Myocyte (in vitro differentiated cells): ENCODE results near the gene APBA2. TPM values are rescaled to one million over a fixed set of nuclear protein-coding genes. Genes with fewer than 3 reads are reported as not detected.
"Not testable (repeated sequence)": the region's sequence is repeated elsewhere in the genome, so short reads cannot be mapped to it uniquely, and the experiment has no call there.

ENCODE experiments used
- DNase-seq: peaks from one replicate; pipeline ENCODE4 v3.0.0-alpha.2; 2012; ENCODE audit warnings: low read depth
- total RNA-seq: library from RNA; depleted of rRNA; stranded (reverse); fragments of >200 nt; gene quantifications from 2 replicates; pipeline ENCODE4 v1.2.3, GENCODE V29; 2014

APBA2 gene
- total RNA-seq, 1 donor from 2014 or later: not detected

GRCh38 chr15:28876845-28877185, 9.0 kb upstream of the APBA2 start:
- DNase-seq: no peak

DNA sequence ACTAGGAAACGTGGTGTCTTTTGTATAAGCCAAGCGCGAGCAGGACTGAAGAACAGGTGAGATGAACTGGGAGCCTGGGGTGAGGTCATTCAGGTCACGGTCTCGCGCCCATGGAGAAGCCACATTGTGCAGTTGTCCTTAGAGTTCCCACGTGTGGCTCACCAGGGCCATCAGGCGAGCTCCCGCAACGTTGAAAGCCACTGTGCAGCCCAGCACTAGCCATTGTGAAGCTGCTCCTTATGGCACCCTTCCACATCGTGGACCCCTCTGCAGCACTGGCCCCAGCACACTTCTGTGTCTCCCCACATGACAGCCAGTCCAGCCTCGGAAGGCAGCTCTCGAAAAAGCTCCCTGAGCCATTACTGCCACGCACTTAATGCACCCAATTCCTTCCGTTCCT, 7.6 kb upstream of the APBA2 start:
- DNase-seq: no peak

DNA sequence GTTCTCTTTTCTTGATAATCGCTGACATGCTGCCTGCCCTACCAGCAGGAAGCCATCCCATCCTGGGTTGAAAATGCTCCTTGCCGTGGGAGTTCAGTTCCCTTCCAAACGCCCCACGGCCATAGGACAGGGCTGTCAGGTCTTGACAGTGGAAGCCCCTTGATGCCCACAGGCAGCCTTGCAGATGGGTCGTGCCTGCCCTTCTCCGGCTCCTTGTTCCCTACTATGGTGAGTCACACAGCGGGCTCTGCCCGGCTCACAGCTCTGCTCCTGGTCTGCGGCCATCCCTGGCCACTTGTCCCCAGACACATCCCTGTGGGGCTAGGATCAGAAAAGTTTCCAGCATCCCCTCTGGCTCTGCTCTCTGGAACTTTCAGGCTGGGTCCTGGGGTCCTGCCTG, 6.2 kb upstream of the APBA2 start:
- DNase-seq: no peak

DNA sequence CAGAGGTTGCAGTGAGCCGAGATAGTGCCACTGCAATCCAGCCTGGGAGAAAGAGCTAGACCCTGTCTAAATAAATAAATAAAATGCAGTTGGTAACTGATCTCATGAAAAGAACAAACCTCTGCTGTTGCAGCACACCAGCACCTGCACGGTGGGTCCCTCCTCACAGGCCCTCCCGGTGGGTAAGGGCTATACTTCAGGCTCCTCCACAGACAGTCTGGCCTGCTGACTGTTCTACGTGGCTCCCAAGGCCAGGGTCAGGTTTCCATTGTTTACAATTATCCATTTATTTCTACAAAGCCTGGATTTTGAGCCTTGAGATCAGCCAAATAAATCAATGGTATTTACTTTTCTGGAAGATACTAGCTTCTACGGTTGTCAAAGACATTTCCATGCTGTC, 5.1 kb upstream of the APBA2 start:
- no peak for DNase-seq

- DNase-seq: no peak
Observed at GRCh38 chr15:28881170-28881569, 4.6 kb upstream of the APBA2 start.

- DNase-seq: no peak
Observed at GRCh38 chr15:28881600-28881999, 4.2 kb upstream of the APBA2 start.

DNA sequence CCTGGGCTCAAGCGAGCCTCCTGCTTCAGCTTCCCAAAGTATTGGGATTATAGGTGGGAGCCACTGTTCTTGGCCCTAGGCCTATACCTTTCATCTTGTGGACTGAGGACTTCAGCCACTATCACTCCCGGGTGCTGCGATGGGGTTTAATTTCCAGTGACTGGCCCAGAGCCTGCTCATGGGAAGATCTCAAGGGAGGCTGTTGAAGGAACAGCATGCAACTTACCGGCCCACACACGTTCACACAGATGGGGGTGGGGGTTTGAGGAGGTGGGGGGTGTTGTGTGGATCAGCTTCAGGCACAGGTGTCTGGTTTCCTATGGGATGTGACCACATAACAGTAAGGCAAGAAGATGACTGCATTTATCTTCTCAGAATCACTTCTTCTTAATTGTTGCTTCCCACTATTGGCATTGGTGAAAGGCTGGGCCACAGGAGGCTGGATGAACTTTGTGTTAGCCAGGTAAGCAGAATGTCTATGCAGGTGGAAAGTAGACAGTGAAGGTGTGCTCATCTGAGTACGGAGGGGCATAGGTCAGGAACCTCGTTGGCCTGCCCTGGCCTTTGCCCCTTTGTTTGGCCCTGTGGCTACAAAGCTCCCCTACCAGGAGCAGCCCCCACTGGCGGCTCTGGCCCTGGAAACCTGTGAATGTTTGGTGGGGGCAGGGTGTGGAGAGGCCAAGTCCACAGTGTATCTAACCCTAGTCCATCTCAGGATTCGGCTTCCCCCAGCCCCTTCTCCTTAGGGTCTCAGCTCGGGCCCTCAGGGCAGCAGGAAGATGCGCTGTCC, 1.4 kb upstream of the APBA2 start:
- DNase-seq: no peak

- no peak for DNase-seq
Observed at GRCh38 chr15:28885128-28885629, 595 bp upstream of the APBA2 start.

GRCh38 chr15:28886431-28887338, 911 bp downstream of the APBA2 start:
- DNase-seq: no peak

GRCh38 chr15:28887339-28888174, 1.8 kb downstream of the APBA2 start:
- DNase-seq: no peak

- no peak for DNase-seq
Observed at GRCh38 chr15:28888302-28888894, 2.6 kb downstream of the APBA2 start.

GRCh38 chr15:28888900-28889299, 3.1 kb downstream of the APBA2 start:
- DNase-seq: no peak

GRCh38 chr15:28889346-28889745, 3.6 kb downstream of the APBA2 start:
- no peak for DNase-seq

- not testable (repeated sequence) for DNase-seq
Observed at GRCh38 chr15:28889871-28890270, 4.1 kb downstream of the APBA2 start.

DNA sequence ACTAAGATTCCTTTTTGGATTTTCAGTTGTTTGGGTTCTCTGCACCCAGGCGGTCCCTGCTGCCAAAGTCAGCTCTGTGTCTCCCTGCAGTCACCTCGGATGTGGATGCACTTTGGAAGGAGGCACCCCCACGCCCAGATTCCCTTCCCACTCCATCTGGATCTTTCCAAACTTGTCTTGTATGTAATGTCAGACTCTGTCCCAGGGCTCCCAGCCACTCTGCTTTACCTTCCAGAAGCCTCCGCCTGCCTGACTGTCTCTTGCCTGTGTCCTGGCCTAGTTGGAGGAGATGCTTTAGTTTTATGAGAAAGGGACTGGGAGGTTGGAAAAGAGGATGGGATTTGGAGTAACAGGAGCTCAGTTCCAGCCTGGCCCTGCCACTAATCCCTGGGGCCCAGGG, 4.5 kb downstream of the APBA2 start:
- not testable (repeated sequence) for DNase-seq

DNA sequence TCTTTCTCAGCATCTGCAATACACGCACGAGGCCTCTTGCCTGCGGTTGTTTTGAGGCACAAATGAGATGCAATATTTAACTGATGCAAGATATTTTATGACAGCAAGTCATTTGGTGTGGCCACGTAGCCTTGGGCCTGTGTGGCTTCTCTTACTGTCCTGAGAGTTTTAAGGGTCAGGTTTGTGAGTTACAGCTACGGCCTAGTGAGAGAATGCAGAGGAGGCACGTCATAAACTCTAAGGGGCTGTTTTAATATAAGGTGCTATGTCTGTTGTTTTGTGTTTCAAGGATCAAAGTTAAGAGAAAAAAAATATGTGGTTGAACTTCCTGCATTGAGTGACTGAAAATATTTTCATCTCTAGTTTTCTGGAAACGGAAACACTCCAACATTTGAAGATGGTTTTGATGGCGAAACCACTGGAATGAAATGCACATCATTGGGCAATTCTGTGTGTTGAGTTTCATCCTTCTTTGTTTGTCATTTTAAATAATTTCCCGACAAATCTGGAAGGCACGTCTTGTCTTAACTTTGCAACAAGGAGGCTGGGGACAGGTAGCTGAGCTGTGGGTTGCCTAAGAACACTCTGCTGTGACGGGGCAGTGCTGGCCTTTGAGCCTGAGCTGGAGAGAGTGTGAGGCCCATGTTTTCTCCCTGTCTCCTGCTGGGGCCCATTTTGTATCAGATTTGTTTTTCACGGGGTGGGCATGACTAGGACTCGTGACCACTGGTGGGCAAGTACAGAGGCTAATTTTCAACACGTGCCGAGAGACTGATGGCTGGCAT, 5.1 kb downstream of the APBA2 start:
- no peak for DNase-seq

- DNase-seq: no peak
Observed at GRCh38 chr15:28891588-28891987, 5.8 kb downstream of the APBA2 start.

GRCh38 chr15:28892789-28893610, 7.2 kb downstream of the APBA2 start:
- DNase-seq: no peak

DNA sequence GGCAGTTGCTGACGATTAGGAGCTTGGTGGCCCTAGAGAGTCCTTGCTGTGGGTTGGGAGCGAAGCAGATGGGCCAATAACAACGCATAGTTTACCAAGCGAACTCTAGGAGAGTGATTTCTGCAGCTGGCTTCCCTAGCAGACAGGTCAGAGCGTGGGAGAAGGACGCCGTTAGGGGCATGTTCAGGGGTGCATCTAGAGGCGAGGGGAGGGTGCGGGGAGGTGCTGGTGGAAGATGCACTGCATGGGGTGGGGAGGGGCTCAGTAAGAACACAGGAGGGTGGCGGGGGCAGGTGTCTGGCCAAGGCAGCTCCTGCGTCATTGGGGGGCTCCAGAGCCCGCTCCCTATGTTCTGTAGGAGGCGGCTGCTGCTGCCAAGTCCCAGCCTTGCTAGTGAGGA, 8.9 kb downstream of the APBA2 start:
- no peak for DNase-seq
